GM06990 (cell line): ENCODE data around the gene DGCR6L.
"Not testable (repeated sequence)": the region's sequence is repeated elsewhere in the genome, so short reads cannot be mapped to it uniquely, and the experiment has no call there.

Source experiments
- DNase-seq: peaks from one replicate; pipeline ENCODE4 v3.0.0-alpha.2; 2011; ENCODE audit not compliant: insufficient read length; ENCODE audit errors: extremely low read depth
- H3K27me3 ChIP-seq: replicated peaks from 2 replicates; pipeline ENCODE4 v1.6.0; 2011; ENCODE audit warnings: low read length; ENCODE audit not compliant: control insufficient read depth, insufficient read depth
- H3K36me3 ChIP-seq: 2 replicates; pipeline ENCODE4 v1.5.1; 2011; ENCODE audit warnings: low read length; ENCODE audit not compliant: control insufficient read depth, insufficient read depth
- H3K4me3 ChIP-seq: replicated peaks from 2 replicates; pipeline ENCODE4 v1.5.1; 2011; ENCODE audit warnings: low read depth, mild to moderate bottlenecking, control low read depth, low read length
- TF ChIP-seq, protein P1 (sequence below): IDR thresholded peaks from 2 replicates; pipeline ENCODE4 v1.5.1; 2011; ENCODE audit warnings: low read length, control low read depth, mild to moderate bottlenecking, inconsistent platforms; ENCODE audit not compliant: insufficient read depth, poor library complexity, severe bottlenecking

DGCR6L gene

GRCh38 chr22:20307448-20308447 is 12.1 kb downstream of the DGCR6L start:
- DNase-seq, H3K36me3 ChIP-seq, H3K4me3 ChIP-seq, H3K27me3 ChIP-seq: not testable (repeated sequence)

DNA sequence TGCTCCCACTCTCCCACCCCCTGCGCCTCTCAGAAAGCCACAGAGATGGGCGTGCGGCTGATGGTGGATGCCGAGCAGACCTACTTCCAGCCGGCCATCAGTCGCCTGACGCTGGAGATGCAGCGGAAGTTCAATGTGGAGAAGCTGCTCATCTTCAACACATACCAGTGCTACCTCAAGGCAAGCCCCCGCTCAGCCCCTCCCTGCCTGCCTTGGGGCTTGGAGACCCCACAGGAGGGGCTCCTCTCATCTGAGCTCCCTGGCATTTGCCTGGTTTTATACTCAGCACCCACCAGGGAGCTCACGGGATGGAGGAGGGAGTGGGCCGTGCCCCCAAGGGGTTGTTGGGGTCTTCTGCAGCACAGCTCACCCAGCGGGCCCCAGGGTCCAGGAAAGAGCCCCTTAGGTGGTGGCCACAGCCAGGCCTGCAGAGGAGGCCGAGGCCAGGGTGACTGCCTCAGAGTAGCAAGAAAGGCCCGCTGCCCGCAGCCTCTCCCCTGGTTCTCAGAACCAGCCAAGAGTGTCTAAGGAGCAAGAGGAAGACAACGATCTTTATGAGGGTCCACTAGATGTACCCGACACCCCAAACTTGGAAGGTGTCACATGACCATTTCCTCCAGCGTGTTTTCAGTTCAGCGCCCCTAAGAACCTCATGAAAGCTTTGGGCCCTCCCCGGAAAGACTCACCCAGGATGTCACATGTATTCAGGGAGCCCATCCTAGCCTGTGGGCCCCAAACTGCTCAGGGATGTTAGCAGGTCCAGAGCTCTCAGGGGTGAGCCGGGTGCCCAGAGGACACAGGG is 13.0 kb downstream of the DGCR6L start:
- not testable (repeated sequence) for H3K36me3 ChIP-seq, DNase-seq, H3K4me3 ChIP-seq, H3K27me3 ChIP-seq

DNA sequence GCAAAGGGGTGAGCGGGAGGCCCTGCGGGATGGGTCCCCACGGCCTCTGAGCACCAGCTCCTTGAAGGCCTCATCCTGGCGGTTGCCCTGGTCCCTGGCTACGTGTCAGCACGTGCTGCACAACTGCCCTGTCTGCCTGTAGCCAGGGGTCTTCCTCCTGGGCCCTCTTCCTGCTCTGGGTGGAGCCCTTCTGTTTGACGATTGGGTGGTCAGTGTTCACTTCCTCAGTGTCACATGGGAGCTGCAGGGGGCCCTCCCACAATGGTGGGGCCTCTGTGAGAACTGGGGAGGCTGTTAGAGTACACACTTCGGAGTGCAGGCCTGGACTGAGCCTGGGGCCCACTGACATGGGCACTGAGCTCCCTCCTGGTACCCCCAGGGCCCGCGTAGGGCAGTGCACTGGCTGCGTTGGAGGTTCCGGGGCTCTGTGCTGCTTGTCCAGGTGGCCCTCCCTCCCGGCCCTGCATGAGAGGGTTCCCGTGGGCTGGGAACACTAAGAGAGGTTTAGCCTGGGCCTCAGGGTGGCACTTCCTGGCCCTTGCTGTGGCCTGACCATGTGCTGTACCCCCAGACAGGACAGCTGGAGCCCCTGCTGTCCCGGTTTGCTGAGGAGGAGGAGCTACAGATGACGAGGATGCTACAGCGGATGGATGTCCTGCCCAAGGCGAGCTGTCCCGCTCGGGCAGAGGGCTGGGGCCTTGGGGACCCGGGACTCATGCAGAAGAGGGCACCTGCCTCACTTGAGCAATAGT is 13.8 kb downstream of the DGCR6L start:
- Histone ChIP-seq H3K36me3 (no peaks in the 10 kb centered on the region), H3K27me3 (no peaks in the 10 kb centered on the region; the same call in 1 of the 2 replicates), H3K4me3 (no peak overlapping the region)
- TF ChIP-seq, protein P1, sequence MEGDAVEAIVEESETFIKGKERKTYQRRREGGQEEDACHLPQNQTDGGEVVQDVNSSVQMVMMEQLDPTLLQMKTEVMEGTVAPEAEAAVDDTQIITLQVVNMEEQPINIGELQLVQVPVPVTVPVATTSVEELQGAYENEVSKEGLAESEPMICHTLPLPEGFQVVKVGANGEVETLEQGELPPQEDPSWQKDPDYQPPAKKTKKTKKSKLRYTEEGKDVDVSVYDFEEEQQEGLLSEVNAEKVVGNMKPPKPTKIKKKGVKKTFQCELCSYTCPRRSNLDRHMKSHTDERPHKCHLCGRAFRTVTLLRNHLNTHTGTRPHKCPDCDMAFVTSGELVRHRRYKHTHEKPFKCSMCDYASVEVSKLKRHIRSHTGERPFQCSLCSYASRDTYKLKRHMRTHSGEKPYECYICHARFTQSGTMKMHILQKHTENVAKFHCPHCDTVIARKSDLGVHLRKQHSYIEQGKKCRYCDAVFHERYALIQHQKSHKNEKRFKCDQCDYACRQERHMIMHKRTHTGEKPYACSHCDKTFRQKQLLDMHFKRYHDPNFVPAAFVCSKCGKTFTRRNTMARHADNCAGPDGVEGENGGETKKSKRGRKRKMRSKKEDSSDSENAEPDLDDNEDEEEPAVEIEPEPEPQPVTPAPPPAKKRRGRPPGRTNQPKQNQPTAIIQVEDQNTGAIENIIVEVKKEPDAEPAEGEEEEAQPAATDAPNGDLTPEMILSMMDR: no peak
- DNase-seq: no peak

DNA sequence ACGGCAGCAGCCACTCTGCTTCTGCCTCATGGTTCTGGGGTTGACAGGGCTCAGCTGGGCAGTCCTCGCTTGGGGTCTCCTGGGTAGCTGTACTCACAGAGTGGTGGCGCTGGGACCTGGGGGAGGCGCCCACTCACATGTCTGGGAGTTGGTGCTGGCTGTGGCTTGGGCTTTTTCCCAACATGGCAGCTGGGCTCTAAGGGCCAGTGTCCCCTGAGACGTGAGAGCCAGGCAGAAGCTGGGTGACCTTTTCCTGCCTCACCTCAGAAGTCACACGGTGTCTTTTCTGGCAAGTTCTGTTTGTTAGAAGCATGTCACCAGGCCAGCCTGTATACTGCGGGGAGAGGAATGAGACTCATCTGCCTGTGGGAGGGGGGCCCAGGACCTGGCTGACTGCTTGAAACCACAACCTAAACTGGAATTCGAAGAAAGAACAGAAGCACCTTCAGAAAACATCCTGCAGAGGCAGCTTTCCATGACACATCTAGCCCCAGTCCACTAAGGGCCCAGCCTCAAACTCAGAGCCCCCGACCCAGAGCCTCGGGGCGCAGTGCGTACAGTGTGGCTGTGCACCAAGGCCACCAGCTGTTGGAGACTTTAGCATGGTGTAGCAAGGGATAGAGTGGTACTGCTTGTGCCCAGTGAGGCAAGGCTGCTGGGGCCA is 14.5 kb downstream of the DGCR6L start:
- not testable (repeated sequence) for H3K4me3 ChIP-seq, H3K27me3 ChIP-seq, DNase-seq, H3K36me3 ChIP-seq

DNA sequence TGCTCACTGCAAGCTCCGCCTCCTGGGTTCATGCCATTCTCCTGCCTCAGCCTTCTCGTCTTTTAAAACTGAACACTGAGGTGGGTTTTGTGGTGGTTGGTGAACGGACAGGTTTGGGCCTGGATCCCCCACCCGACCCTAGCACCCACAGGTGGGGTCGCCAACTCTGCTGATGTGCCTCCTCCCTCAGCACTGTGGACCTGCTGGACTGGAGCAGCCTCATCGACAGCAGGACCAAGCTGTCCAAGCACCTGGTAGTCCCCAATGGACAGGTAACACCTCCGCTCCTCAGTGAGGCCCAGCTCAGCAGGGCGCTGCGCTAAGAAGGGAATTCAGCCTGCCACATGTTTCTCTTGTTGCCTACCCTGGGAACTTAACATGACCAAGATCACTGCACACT is 15.2 kb downstream of the DGCR6L start:
- TF ChIP-seq, protein P1: no peak
- H3K27me3 ChIP-seq: no peaks in the 10 kb centered on the region; the same call in 1 of the 2 replicates

DNA sequence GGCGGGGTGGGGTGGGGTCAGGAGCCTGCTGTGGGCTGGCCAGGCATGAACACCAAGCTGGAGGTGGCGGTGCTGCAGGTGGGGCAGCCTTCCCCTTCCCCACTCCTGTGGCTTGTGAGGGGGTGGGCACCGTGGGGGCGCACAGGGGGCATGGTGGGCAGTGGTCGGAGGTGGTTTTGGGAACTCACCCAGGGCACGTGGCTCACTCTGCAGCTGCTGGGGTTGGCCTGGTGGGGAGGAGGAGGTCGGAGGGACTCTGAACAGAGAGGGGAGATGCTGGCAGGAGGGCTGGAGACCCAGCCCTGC is 16.7 kb downstream of the DGCR6L start:
- H3K27me3 ChIP-seq, H3K4me3 ChIP-seq, H3K36me3 ChIP-seq, DNase-seq: not testable (repeated sequence)

More for the DNA sequence above, 15.2 kb downstream of the DGCR6L start:
- no peaks in the 10 kb centered on the region for H3K36me3 ChIP-seq
- H3K4me3 ChIP-seq: no peak overlapping the region
- DNase-seq: no peak

DNA sequence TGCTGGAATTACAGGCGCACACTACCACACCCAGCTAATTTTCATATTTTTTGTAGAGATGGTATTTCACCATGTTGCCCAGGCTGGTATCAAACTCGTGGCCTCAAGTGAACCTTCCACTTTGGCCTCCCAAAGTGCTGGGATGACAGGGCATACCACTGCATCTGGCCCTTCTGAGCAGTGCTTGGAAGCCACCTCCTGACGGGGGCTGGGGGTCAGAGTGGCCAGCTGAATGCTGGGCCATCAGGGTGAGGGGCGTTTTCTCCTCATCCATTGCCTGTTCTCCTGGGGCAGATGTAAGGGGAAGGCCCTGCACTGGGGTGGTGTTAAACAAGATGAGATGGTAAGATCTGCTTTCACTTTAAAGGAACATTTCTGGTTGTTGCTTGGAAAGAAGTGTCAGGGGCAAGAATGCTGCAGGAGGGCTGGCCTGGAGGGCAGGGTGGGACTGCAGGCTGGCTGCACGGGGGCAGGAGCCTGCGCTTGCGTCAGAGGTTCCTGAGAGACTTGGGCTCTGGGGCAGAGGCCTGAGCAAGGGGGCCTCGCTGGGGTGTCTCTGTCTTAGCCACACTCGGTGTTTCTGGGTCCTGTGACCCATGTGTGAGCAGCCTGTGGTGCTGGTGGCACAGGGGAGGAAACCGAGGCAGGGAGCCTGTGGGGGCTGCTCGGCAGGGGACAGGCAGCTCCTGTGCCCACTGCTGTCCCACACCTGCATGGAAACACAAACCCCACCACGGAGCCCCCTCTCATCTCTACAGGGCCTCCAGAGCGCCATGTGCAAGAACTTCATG is 17.2 kb downstream of the DGCR6L start:
- Histone ChIP-seq H3K4me3 (no peak overlapping the region), H3K36me3 (no peaks in the 10 kb centered on the region), H3K27me3 (no peaks in the 10 kb centered on the region; the same call in 1 of the 2 replicates)
- TF ChIP-seq, protein P1: no peak
- DNase-seq: no peak
